Endothelial cell (in vitro differentiated cells): ENCODE data around the gene IDS. TPM values are rescaled to one million over a fixed set of nuclear protein-coding genes. Genes with fewer than 3 reads are reported as not detected.

Source experiments
- DNase-seq: peaks from one replicate; pipeline ENCODE4 v3.0.0; 2021; ENCODE audit warnings: low spot score
- H3K27ac Mint-ChIP-seq: one replicate; pipeline ENCODE4 v1.8.0; 2021; ENCODE audit warnings: mixed read lengths, inconsistent platforms; ENCODE audit not compliant: unreplicated experiment
- H3K27me3 Mint-ChIP-seq: one replicate; pipeline ENCODE4 v1.8.0; 2021; ENCODE audit warnings: mild to moderate bottlenecking, moderate library complexity, mixed read lengths, inconsistent platforms; ENCODE audit not compliant: unreplicated experiment
- H3K36me3 Mint-ChIP-seq: one replicate; pipeline ENCODE4 v1.8.0; 2021; ENCODE audit warnings: mild to moderate bottlenecking, low read depth, mixed read lengths, inconsistent platforms; ENCODE audit not compliant: unreplicated experiment
- H3K4me1 Mint-ChIP-seq: one replicate; pipeline ENCODE4 v1.8.0; 2021; ENCODE audit warnings: mild to moderate bottlenecking, mixed read lengths, inconsistent platforms; ENCODE audit not compliant: unreplicated experiment
- H3K4me3 Mint-ChIP-seq: one replicate; pipeline ENCODE4 v1.8.0; 2021; ENCODE audit warnings: mild to moderate bottlenecking, mixed read lengths, inconsistent platforms; ENCODE audit not compliant: unreplicated experiment
- H3K9me3 Mint-ChIP-seq: one replicate; pipeline ENCODE4 v1.8.0; 2021; ENCODE audit warnings: mixed read lengths, inconsistent platforms; ENCODE audit not compliant: unreplicated experiment
- total RNA-seq: library from RNA; stranded (reverse); fragmentation: NEBNext Ultra II Directional; extraction: Animal tissue kit (Norgen Biotek cat#: 25700); gene quantifications from one replicate; pipeline ENCODE4 v1.2.1, GENCODE V29; 2021; ENCODE audit not compliant: unreplicated experiment
- TF ChIP-seq, protein P1 (sequence below): fragments of 200-600 bp; sonication (generic); IDR thresholded peaks from one replicate; pipeline ENCODE4 v1.5.0; 2021; ENCODE audit warnings: antibody characterized with exemption; ENCODE audit not compliant: unreplicated experiment

Gene IDS
- total RNA-seq, 1 donor from 2014 or later = 99.2 TPM

DNA sequence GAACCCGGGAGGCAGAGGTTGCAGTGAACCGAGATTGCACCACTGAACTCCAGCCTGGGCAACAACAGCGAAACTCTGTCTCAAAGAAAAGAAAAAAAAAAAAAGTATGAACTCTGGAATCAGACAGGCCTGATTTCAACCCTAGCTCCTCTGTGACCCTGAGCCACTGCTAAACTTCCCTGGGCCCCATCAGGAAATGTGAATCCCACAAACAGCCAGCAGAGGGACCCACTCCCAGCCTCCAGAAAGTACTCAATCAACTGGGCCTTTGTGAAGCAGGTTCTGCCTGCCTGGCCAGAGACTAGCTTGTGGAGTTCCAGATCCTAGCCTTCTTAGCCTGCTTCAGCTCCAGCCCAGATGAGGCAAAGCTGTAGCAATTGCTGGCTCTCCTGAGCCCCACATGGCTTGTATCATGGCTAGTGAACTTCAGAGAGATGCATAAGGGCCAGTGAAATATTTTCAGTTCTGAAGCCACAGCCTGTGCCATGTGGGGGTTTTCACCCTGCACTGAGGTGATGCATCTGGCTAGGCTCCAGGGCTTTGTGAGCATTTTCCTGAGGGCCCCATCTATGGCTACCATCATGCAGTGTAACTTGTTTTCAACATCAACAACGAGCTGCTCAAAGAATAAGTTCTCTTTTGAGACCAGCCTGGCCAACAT is 7.2 kb upstream of the IDS start:
- Mint-ChIP-seq H3K9me3 (no peaks in the 10 kb centered on the region), H3K27ac (no peak overlapping the region), H3K27me3 (peaks cover 5% of the 10 kb centered on the region), H3K4me3 (no peak overlapping the region), H3K4me1 (peaks cover 15% of the 10 kb centered on the region), H3K36me3 (peaks cover 3% of the 10 kb centered on the region)
- TF ChIP-seq, protein P1, sequence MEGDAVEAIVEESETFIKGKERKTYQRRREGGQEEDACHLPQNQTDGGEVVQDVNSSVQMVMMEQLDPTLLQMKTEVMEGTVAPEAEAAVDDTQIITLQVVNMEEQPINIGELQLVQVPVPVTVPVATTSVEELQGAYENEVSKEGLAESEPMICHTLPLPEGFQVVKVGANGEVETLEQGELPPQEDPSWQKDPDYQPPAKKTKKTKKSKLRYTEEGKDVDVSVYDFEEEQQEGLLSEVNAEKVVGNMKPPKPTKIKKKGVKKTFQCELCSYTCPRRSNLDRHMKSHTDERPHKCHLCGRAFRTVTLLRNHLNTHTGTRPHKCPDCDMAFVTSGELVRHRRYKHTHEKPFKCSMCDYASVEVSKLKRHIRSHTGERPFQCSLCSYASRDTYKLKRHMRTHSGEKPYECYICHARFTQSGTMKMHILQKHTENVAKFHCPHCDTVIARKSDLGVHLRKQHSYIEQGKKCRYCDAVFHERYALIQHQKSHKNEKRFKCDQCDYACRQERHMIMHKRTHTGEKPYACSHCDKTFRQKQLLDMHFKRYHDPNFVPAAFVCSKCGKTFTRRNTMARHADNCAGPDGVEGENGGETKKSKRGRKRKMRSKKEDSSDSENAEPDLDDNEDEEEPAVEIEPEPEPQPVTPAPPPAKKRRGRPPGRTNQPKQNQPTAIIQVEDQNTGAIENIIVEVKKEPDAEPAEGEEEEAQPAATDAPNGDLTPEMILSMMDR = peak; percentile 56
- peak; percentile 56 for DNase-seq

DNA sequence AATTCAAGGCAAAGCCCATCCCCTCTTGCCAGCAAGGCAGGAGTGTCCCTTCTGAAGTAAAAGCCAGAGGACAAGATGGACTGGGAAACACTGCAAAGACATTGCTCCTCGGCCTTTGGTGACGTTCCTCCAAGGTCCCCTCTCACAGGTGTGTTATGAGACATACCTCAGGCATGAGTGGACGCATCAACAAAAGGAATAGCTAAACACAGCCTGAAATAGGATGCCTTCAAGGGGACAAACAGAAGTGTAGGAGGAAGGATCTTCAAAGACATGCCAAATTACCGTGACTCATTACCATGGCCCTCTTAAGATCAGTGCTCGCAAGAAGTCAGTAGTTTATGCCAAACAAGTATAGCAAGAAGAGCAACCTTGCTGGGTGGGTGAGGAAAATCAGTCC is 6.0 kb upstream of the IDS start:
- DNase-seq = no peak
- TF ChIP-seq, protein P1 = no peak
- peaks cover 3% of the 10 kb centered on the region for H3K36me3 Mint-ChIP-seq
- no peaks in the 10 kb centered on the region for H3K9me3 Mint-ChIP-seq
- peaks cover 14% of the 10 kb centered on the region for H3K4me1 Mint-ChIP-seq
- no peak overlapping the region for H3K27ac Mint-ChIP-seq
- no peak overlapping the region for H3K4me3 Mint-ChIP-seq
- peaks cover 3% of the 10 kb centered on the region for H3K27me3 Mint-ChIP-seq

DNA sequence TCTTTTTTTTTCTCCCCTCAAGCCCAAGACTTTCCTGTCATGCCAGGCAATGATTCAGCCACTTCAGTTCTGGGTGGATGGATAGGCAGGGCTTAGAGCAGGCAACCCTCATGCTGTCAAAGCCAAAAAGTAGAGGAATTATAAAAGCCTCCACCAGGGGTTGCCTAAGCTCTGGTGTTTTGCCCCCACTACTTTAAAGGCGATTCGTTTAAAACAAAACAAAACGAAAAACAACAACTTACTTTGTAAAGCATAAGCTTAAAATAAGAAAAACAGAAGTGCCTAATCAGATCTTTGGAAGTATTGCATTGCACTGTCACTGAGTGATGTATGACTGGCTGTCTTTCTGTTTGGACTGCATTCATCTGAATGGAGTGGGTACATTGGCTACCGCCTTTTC is 5.3 kb upstream of the IDS start:
- Mint-ChIP-seq H3K4me1 (peaks cover 15% of the 10 kb centered on the region), H3K36me3 (peaks cover 3% of the 10 kb centered on the region), H3K27ac (no peak overlapping the region), H3K9me3 (no peaks in the 10 kb centered on the region), H3K27me3 (peaks cover 8% of the 10 kb centered on the region), H3K4me3 (no peak overlapping the region)
- DNase-seq = no peak
- TF ChIP-seq, protein P1 = no peak

DNA sequence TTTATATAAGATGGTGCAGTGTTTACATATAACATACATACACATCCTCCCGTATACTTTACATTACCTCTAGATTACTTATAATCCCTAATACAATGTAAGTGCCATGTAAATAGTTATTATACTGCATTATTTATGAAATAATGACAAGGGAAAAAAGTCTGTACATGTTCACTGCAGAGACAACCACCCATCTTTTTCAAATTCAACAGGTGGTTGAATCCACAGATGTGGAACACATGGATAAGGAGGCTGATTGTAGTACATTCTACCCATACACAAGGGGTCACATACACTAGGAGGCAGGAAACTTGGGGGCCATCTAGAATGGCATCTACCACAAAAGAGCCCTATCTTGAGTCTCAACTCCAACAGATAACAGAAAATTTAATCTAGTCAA is 3.4 kb upstream of the IDS start:
- H3K4me3 Mint-ChIP-seq = no peak overlapping the region
- TF ChIP-seq, protein P1 = no peak
- no peak overlapping the region for H3K27ac Mint-ChIP-seq
- no peaks in the 10 kb centered on the region for H3K36me3 Mint-ChIP-seq
- H3K4me1 Mint-ChIP-seq = peaks cover 20% of the 10 kb centered on the region
- no peaks in the 10 kb centered on the region for H3K9me3 Mint-ChIP-seq
- DNase-seq = no peak
- H3K27me3 Mint-ChIP-seq = peaks cover 8% of the 10 kb centered on the region

DNA sequence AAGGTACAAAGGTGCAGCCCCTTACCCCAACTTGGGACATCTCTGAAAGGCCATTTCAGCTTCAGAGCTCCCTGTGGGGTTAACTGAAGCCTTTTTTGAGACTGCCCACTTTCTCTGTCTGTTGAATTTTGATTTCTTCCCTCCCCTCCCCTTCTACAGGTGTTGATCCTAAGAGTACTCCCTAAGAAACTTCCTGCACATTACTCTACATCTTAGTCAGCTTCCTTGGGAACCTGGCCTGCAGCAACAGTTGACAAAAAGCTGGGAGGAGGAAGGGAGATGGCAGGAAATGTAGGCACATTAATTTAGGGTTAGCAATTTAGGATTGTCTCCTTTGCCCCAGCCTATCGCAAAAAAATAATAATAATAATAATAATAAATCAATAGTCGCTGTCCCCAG is 1.2 kb upstream of the IDS start:
- Mint-ChIP-seq H3K27me3 (peaks cover 8% of the 10 kb centered on the region), H3K36me3 (no peaks in the 10 kb centered on the region), H3K9me3 (no peaks in the 10 kb centered on the region), H3K4me3 (no peak overlapping the region), H3K4me1 (peaks cover 19% of the 10 kb centered on the region), H3K27ac (peak overlapping the region; percentile 78)
- TF ChIP-seq, protein P1 = no peak
- no peak for DNase-seq
